GM21528 (cell line): ENCODE data around the gene RSPO4.
"Not testable (repeated sequence)": the region's sequence is repeated elsewhere in the genome, so short reads cannot be mapped to it uniquely, and the experiment has no call there.

Experiments
- ATAC-seq: cut with Tn5 transposase; IDR thresholded peaks from one replicate; pipeline ENCODE4 v1.9.1; 2021; ENCODE audit warnings: mild to moderate bottlenecking, moderate library complexity; ENCODE audit not compliant: unreplicated experiment, low FRiP score

RSPO4 gene

GRCh38 chr20:1001911-1002681 is at the start of gene RSPO4:
TSS of gene RSPO4 (minus strand) at chr20:1002311. CDS start at chr20:1002164, 147 bp downstream.
- no peak for ATAC-seq

- no peak for ATAC-seq
These were observed 48.3 kb upstream of the RSPO4 start for GRCh38 chr20:1050440-1050839.

- ATAC-seq: no peak
These were observed 43.8 kb upstream of the RSPO4 start for GRCh38 chr20:1045860-1046418.

GRCh38 chr20:1041845-1042390 is 39.8 kb upstream of the RSPO4 start:
- no peak for ATAC-seq

GRCh38 chr20:1038205-1038604 is 36.1 kb upstream of the RSPO4 start:
- ATAC-seq: no peak

- ATAC-seq: no peak
These were observed 34.9 kb upstream of the RSPO4 start for GRCh38 chr20:1037039-1037438.

- ATAC-seq: no peak
These were observed 33.4 kb upstream of the RSPO4 start for GRCh38 chr20:1035466-1035865.

GRCh38 chr20:1034415-1034789 is 32.3 kb upstream of the RSPO4 start:
- ATAC-seq: no peak

GRCh38 chr20:1033751-1034414 is 31.8 kb upstream of the RSPO4 start:
- ATAC-seq: no peak

GRCh38 chr20:1029980-1030379 is 27.9 kb upstream of the RSPO4 start:
- ATAC-seq: no peak

GRCh38 chr20:1026214-1026613 is 24.1 kb upstream of the RSPO4 start:
- not testable (repeated sequence) for ATAC-seq

- no peak for ATAC-seq
These were observed 20.8 kb upstream of the RSPO4 start for GRCh38 chr20:1022871-1023270.

- ATAC-seq: no peak
These were observed 18.5 kb upstream of the RSPO4 start for GRCh38 chr20:1020614-1021013.

- no peak for ATAC-seq
These were observed 17.2 kb upstream of the RSPO4 start for GRCh38 chr20:1019344-1019743.

GRCh38 chr20:1017677-1018076 is 15.6 kb upstream of the RSPO4 start:
- no peak for ATAC-seq

- no peak for ATAC-seq
These were observed 13.1 kb upstream of the RSPO4 start for GRCh38 chr20:1015181-1015580.

- no peak for ATAC-seq
These were observed 12.4 kb upstream of the RSPO4 start for GRCh38 chr20:1014471-1014870.

GRCh38 chr20:1013566-1014340 is 11.6 kb upstream of the RSPO4 start:
- no peak for ATAC-seq

GRCh38 chr20:1012359-1013168 is 10.5 kb upstream of the RSPO4 start:
- no peak for ATAC-seq

- ATAC-seq: no peak
These were observed 8.5 kb upstream of the RSPO4 start for GRCh38 chr20:1010659-1011058.
